Aorta (tissue), 5 donors: ENCODE data around the gene RXRA. TPM values are rescaled to one million over a fixed set of nuclear protein-coding genes. Genes with fewer than 3 reads are reported as not detected.
A peak's percentile ranks its signal among the peaks of the same experiment; 100 is the strongest.

Experiments used
- ATAC-seq: fragments of 200-7000 bp; cut with Tn5 transposase; one replicate; pipeline ENCODE4 v1.9.1; 2022; ENCODE audit warnings: moderate library complexity; ENCODE audit not compliant: low FRiP score
- DNase-seq, 2 donors: peaks; one replicate each; pipeline ENCODE4 v3.0.0-alpha.2; 2020
- H3K27ac ChIP-seq, 2 donors: one replicate each; pipeline ENCODE4 v1.5.1; 2013; ENCODE audit warnings: low read length in 2 of 2, mild to moderate bottlenecking in 2 of 2, moderate library complexity in 2 of 2, control low read depth in 1 of 2, inconsistent platforms in 1 of 2, low read depth in 1 of 2
- H3K27me3 ChIP-seq, 2 donors: one replicate each; pipeline ENCODE4 v1.6.1; 2013; ENCODE audit warnings: control low read depth in 1 of 2, low read length in 1 of 2, mild to moderate bottlenecking in 1 of 2, moderate library complexity in 1 of 2; ENCODE audit not compliant: insufficient read depth in 2 of 2, control insufficient read depth in 1 of 2
- H3K36me3 ChIP-seq, 2 donors: one replicate each; pipeline ENCODE4 v1.6.1; 2013; ENCODE audit warnings: control low read depth in 1 of 2, low read length in 1 of 2, mild to moderate bottlenecking in 1 of 2; ENCODE audit not compliant: insufficient read depth in 2 of 2, control insufficient read depth in 1 of 2
- H3K4me1 ChIP-seq, 2 donors: one replicate each; pipeline ENCODE4 v1.6.1; 2013; ENCODE audit warnings: low read length in 2 of 2, control low read depth in 1 of 2, mild to moderate bottlenecking in 1 of 2, moderate library complexity in 1 of 2; ENCODE audit not compliant: insufficient read depth in 2 of 2, control insufficient read depth in 1 of 2
- H3K4me3 ChIP-seq, 2 donors: one replicate each; pipeline ENCODE4 v1.5.1; 2013; ENCODE audit warnings: low read length in 2 of 2, control low read depth in 1 of 2, mild to moderate bottlenecking in 1 of 2
- H3K9me3 ChIP-seq: one replicate; pipeline ENCODE4 v1.6.1; 2013; ENCODE audit warnings: mild to moderate bottlenecking, low read length; ENCODE audit not compliant: control insufficient read depth
- WGBS, 2 donors: extraction: QIAGEN DNeasy Blood & Tissue Kit; methylation state at CpG; one replicate each; pipeline ENCODE4 v1.1.7; 2013; 5-methylcytosine and 5-hydroxymethylcytosine counted together
- intact Hi-C, 2 donors: fragments of 100-400 bp; cut with DNase I; formaldehyde crosslinking; loops; one replicate each; pipeline versions ENCODE4 v1.14.2 to v1.15.0; 2022
- polyA plus RNA-seq, 2 donors: library from polyadenylated mRNA; stranded (reverse); fragments of 200-250 nt; gene quantifications; one replicate each; pipeline ENCODE4 v1.2.3, GENCODE V29; 2013
- total RNA-seq, 2 donors: library from RNA; stranded (reverse); fragmentation: NEBNext Ultra II Directional; extraction: Animal tissue kit (Norgen Biotek cat#: 25700); gene quantifications; one replicate each; pipeline ENCODE4 v1.2.1, GENCODE V29; 2021
- donor health status: healthy with polysubstance abuse.
- donor health status: Bipolar disorder and iron deficiency.
- donor health status: DM: no; HTN: no; CAD: no.
- donor health status: DM: no; HTN: no; CAD: no.
- donor health status: DM: yes; HTN: yes; CAD: no.

RXRA gene
- total and polyA plus RNA-seq, 4 donors: 17.7 to 67.8 (median 32.7) TPM

GRCh38 chr9:134291961-134292871, 34.0 kb upstream of the RXRA start:
- Histone ChIP-seq H3K27me3 (no peaks in the 10 kb centered on the region), H3K36me3 (no peaks in the 10 kb centered on the region), H3K27ac (no peak overlapping the region), H3K4me1 (no peaks in the 10 kb centered on the region), H3K9me3 (no peaks in the 10 kb centered on the region), H3K4me3 (no peak overlapping the region)
- 95 to 96% methylated on average over 35 of the region's 35 CpGs for WGBS, 2 donors
- intact Hi-C loops: no loop called here
- ATAC-seq: no peak
- peak; percentile 46 to 69 for DNase-seq

GRCh38 chr9:134293031-134293521, 33.2 kb upstream of the RXRA start:
- peak; percentile 28 to 49 for DNase-seq
- Histone ChIP-seq H3K27me3 (no peaks in the 10 kb centered on the region), H3K4me1 (no peaks in the 10 kb centered on the region), H3K36me3 (no peaks in the 10 kb centered on the region), H3K27ac (no peak overlapping the region), H3K9me3 (no peaks in the 10 kb centered on the region), H3K4me3 (no peak overlapping the region)
- WGBS, 2 donors: 75% methylated on average over 13 of the region's 13 CpGs
- ATAC-seq: no peak
- intact Hi-C loops: no loop called here

- Histone ChIP-seq H3K9me3 (no peaks in the 10 kb centered on the region), H3K27me3 (no peaks in the 10 kb centered on the region), H3K36me3 (no peaks in the 10 kb centered on the region), H3K4me1 (no peaks in the 10 kb centered on the region), H3K4me3 (no peak overlapping the region), H3K27ac (no peak overlapping the region)
- intact Hi-C loops: no loop called here
- DNase-seq (peak; percentile 66 to 79), ATAC-seq (peak; percentile 34)
- WGBS, 2 donors: 9 to 21% methylated on average over 24 of the region's 24 CpGs
Observed at GRCh38 chr9:134293611-134294152, 32.6 kb upstream of the RXRA start.

GRCh38 chr9:134294153-134295071, 31.8 kb upstream of the RXRA start:
- Histone ChIP-seq H3K4me3 (no peak overlapping the region), H3K27me3 (no peaks in the 10 kb centered on the region), H3K9me3 (no peaks in the 10 kb centered on the region), H3K36me3 (no peaks in the 10 kb centered on the region), H3K27ac (no peak overlapping the region), H3K4me1 (no peaks in the 10 kb centered on the region)
- DNase-seq (peak; percentile 60 to 83), ATAC-seq (peak; percentile 49)
- WGBS, 2 donors: 70 to 74% methylated on average over 45 of the region's 45 CpGs
- intact Hi-C loops: no loop called here

GRCh38 chr9:134295101-134295745, 31.0 kb upstream of the RXRA start:
- no peak overlapping the region for H3K4me3 ChIP-seq
- intact Hi-C loops: no loop called here
- no peaks in the 10 kb centered on the region for H3K36me3 ChIP-seq
- no peaks in the 10 kb centered on the region for H3K27me3 ChIP-seq
- no peaks in the 10 kb centered on the region for H3K9me3 ChIP-seq
- DNase-seq: peak; percentile 29 to 73
- no peak overlapping the region for H3K27ac ChIP-seq
- no peak for ATAC-seq
- no peaks in the 10 kb centered on the region for H3K4me1 ChIP-seq
- 90 to 93% methylated on average over 21 to 25 of the region's 25 CpGs for WGBS, 2 donors

GRCh38 chr9:134295746-134296250, 30.5 kb upstream of the RXRA start:
- Histone ChIP-seq H3K27ac (no peak overlapping the region), H3K9me3 (no peaks in the 10 kb centered on the region), H3K36me3 (no peaks in the 10 kb centered on the region), H3K4me3 (no peak overlapping the region), H3K4me1 (no peaks in the 10 kb centered on the region), H3K27me3 (no peaks in the 10 kb centered on the region)
- ATAC-seq (no peak), DNase-seq (peak in 1 of 2 donors; percentile 49)
- intact Hi-C loops: no loop called here
- 96 to 97% methylated on average over 12 of the region's 12 CpGs for WGBS, 2 donors

- 78 to 79% methylated on average over 23 to 25 of the region's 25 CpGs for WGBS, 2 donors
- no peaks in the 10 kb centered on the region for H3K27me3 ChIP-seq
- intact Hi-C loops: no loop called here
Observed at GRCh38 chr9:134296301-134297082, 29.8 kb upstream of the RXRA start.

More at GRCh38 chr9:134296301-134297082, 29.8 kb upstream of the RXRA start:
- peak; percentile 32 to 44 for DNase-seq
- Histone ChIP-seq H3K9me3 (no peaks in the 10 kb centered on the region), H3K27ac (no peak overlapping the region), H3K4me1 (no peaks in the 10 kb centered on the region), H3K4me3 (no peak overlapping the region), H3K36me3 (no peaks in the 10 kb centered on the region)
- no peak for ATAC-seq
